Vagina (tissue), 2 donors: ENCODE data around the gene PTPRD. TPM values are rescaled to one million over a fixed set of nuclear protein-coding genes. Genes with fewer than 3 reads are reported as not detected.

Source experiments
- DNase-seq, 2 donors: peaks; one replicate each; pipeline ENCODE4 v3.0.0-alpha.2; 2017; ENCODE audit errors: extremely low spot score in 2 of 2
- H3K27ac ChIP-seq: fragments of 200-600 bp; sonication (generic); one replicate; pipeline ENCODE4 v1.5.1; 2019
- H3K27me3 ChIP-seq: fragments of 200-600 bp; sonication (generic); one replicate; pipeline ENCODE4 v1.5.1; 2019
- H3K36me3 ChIP-seq, 2 donors: fragments of 200-600 bp; sonication (generic); one replicate each; pipeline ENCODE4 v1.5.1; 2017 to 2019
- H3K4me1 ChIP-seq: fragments of 200-600 bp; sonication (generic); one replicate; pipeline ENCODE4 v1.5.1; 2019
- H3K4me3 ChIP-seq, 2 donors: fragments of 200-600 bp; sonication (generic); 1 replicate in 1 of 2; 2 replicates in 1 of 2; pipeline ENCODE4 v1.5.1; 2016 to 2019
- H3K9me3 ChIP-seq: fragments of 200-600 bp; sonication (generic); one replicate; pipeline ENCODE4 v1.5.1; 2019
- POLR2A ChIP-seq, 2 donors: fragments of 450-650 bp; IDR thresholded peaks; one replicate each; pipeline ENCODE4 v1.6.1; 2017; ENCODE audit warnings: antibody characterized with exemption in 2 of 2, mild to moderate bottlenecking in 2 of 2, moderate library complexity in 2 of 2
- POLR2AphosphoS5 ChIP-seq, 2 donors: sonication (generic); formaldehyde crosslinking; IDR thresholded peaks; one replicate each; pipeline ENCODE4 v1.9.0; 2017; ENCODE audit warnings: antibody characterized with exemption in 2 of 2, mild to moderate bottlenecking in 2 of 2, low read depth in 1 of 2; ENCODE audit not compliant: insufficient read depth in 1 of 2
- intact Hi-C: fragments of 100-400 bp; cut with DNase I; formaldehyde crosslinking; loops from one replicate; pipeline ENCODE4 v1.15.1; 2023
- total RNA-seq: library from RNA; depleted of rRNA; stranded (reverse); fragments of >200 nt; gene quantifications from one replicate; pipeline ENCODE4 v1.2.3, GENCODE V29; 2016
- TF ChIP-seq, protein P1 (sequence below), 3 experiments: fragments of 450-650 bp in 2 of 3; fragments of 200-600 bp in 1 of 3; sonication (generic) in 1 of 3; IDR thresholded peaks; one replicate each; pipeline ENCODE4 v1.5.1; 2017 to 2019; ENCODE audit warnings: antibody characterized with exemption in 3 of 3, mild to moderate bottlenecking in 2 of 3, moderate library complexity in 2 of 3

The PTPRD gene
- total RNA-seq, 1 donor from 2014 or later: 10.3 TPM

DNA sequence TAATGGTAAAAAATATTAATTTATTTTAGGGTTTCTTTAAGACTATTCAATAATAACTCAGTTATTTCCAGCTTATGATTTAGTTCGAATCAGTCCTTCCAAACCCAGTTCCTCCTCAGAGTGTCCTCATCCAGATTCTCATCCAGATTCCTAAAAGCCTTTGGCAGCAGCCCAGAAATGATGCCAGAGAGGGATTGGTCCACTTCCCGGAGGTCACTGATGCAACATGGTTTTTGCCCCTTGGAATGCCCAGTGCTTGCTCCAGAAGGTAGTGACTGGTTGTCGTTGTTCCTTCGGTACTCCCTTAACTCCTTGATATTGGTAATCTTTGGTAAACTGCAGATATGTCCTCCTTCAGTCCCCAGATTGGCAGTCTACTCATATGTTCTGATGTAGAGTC lies 2320.1 kb downstream of the PTPRD start:
- Histone ChIP-seq H3K27ac (no peak overlapping the region), H3K9me3 (no peaks in the 10 kb centered on the region), H3K27me3 (no peaks in the 10 kb centered on the region), H3K4me1 (no peaks in the 10 kb centered on the region), H3K36me3 (no peaks in the 10 kb centered on the region), H3K4me3 (no peak overlapping the region)
- TF ChIP-seq POLR2A (IDR thresholded peaks at IDR 0.05) (no peak), POLR2AphosphoS5 (IDR thresholded peaks at IDR 0.05; ENCODE audit: insufficient read depth in 1 of 2, low read depth in 1 of 2) (no peak)
- TF ChIP-seq, protein P1, sequence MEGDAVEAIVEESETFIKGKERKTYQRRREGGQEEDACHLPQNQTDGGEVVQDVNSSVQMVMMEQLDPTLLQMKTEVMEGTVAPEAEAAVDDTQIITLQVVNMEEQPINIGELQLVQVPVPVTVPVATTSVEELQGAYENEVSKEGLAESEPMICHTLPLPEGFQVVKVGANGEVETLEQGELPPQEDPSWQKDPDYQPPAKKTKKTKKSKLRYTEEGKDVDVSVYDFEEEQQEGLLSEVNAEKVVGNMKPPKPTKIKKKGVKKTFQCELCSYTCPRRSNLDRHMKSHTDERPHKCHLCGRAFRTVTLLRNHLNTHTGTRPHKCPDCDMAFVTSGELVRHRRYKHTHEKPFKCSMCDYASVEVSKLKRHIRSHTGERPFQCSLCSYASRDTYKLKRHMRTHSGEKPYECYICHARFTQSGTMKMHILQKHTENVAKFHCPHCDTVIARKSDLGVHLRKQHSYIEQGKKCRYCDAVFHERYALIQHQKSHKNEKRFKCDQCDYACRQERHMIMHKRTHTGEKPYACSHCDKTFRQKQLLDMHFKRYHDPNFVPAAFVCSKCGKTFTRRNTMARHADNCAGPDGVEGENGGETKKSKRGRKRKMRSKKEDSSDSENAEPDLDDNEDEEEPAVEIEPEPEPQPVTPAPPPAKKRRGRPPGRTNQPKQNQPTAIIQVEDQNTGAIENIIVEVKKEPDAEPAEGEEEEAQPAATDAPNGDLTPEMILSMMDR (IDR thresholded peaks at IDR 0.05): no peak
- DNase-seq: no peak
- intact Hi-C loops: no loop called here

DNA sequence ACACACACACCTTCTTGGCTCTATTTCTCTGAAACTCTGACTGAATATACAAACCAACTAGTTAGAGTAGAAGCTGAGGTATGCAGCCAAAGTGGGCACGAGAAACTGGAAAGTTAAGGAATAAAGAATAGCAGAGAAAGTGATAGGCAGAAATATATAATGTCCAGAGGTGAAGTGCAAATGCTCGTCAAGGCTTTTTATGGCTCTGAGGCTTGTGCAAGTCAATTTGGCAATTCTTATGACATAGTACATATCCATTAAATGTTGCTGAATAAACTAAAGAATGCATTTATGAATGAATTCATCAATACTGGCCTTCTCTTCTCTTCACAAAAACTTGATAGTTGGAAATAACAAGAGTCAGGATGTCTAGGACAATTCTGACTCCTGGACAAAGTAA lies 2323.1 kb downstream of the PTPRD start:
- intact Hi-C loops: no loop called here
- Histone ChIP-seq H3K27me3 (no peaks in the 10 kb centered on the region), H3K4me3 (no peak overlapping the region), H3K27ac (no peak overlapping the region), H3K9me3 (no peaks in the 10 kb centered on the region), H3K4me1 (no peaks in the 10 kb centered on the region), H3K36me3 (no peaks in the 10 kb centered on the region)
- no peak for DNase-seq
- TF ChIP-seq POLR2A (IDR thresholded peaks at IDR 0.05): no peak
- TF ChIP-seq, protein P1 (IDR thresholded peaks at IDR 0.05): no peak
- TF ChIP-seq POLR2AphosphoS5 (IDR thresholded peaks at IDR 0.05; ENCODE audit: insufficient read depth in 1 of 2, low read depth in 1 of 2): no peak

DNA sequence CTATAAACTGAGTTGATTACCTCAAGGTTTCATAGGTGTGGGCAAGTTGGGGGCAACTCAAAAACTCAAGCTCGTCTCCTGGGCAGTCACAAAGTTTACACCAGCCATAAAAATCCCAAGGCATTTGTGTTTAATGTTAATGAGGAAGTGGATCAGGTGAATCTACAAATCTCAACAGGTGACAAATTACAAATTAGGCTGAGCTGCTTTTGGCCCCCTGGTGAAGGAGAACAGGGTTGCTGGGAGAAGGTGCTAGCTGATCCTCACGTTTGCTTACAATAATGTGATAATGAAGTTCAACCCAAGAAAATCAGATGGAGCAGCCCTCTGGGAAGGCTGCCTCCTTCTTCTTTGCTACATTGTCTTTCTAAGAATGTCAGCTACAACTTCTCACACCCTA lies 2324.8 kb downstream of the PTPRD start:
- TF ChIP-seq, protein P1 (IDR thresholded peaks at IDR 0.05): no peak
- no peak for TF ChIP-seq POLR2AphosphoS5 (IDR thresholded peaks at IDR 0.05; ENCODE audit: insufficient read depth in 1 of 2, low read depth in 1 of 2)
- no peak for TF ChIP-seq POLR2A (IDR thresholded peaks at IDR 0.05)
- DNase-seq: no peak
- H3K9me3 ChIP-seq: no peaks in the 10 kb centered on the region
- no peaks in the 10 kb centered on the region for H3K36me3 ChIP-seq
- intact Hi-C loops: no loop called here
- H3K27ac ChIP-seq: no peak overlapping the region
- H3K4me3 ChIP-seq: no peak overlapping the region
- no peaks in the 10 kb centered on the region for H3K27me3 ChIP-seq
- no peaks in the 10 kb centered on the region for H3K4me1 ChIP-seq

DNA sequence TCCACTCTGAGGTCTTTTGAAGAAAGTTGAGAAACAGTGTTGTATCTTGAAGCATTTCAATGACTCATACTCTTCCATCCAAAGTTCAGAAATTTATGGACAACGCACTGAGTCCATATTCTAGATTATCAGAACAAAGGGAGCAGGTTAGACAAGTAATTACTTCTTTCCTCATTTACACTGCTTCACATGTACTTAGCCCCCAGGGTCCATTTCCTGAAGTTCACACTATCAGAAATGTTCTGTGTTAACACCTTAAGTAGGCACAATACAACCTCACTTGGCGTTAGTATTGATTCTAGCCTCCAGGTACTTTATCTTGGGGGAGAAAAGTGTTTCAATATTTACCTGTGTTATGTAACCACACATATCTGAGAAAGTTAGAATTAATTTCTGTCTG lies 2325.3 kb downstream of the PTPRD start:
- Histone ChIP-seq H3K9me3 (no peaks in the 10 kb centered on the region), H3K4me3 (no peak overlapping the region), H3K27me3 (no peaks in the 10 kb centered on the region), H3K27ac (no peak overlapping the region), H3K36me3 (no peaks in the 10 kb centered on the region), H3K4me1 (no peaks in the 10 kb centered on the region)
- TF ChIP-seq POLR2A (IDR thresholded peaks at IDR 0.05) (no peak), POLR2AphosphoS5 (IDR thresholded peaks at IDR 0.05; ENCODE audit: insufficient read depth in 1 of 2, low read depth in 1 of 2) (no peak)
- TF ChIP-seq, protein P1 (IDR thresholded peaks at IDR 0.05): no peak
- DNase-seq: no peak
- intact Hi-C loops: no loop called here

DNA sequence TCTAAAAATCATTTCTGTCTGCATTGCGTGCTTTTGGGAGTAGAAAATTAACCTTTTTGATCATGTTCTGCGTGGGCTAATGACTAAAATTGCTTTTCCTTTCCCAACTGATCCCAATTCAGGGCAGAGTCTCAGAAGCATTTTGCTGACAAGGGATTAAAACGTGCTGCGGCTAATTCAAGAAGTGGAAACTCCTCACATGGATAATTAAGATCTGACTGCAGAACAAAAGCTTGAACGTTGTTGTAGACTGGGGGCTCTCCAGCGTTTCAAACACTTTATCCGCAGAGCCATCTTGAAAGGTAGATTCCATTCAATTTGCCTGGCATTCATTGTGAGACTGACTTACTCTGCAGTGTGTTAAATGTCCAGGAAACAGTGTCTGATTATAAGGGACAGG lies 2327.9 kb downstream of the PTPRD start:
- no peaks in the 10 kb centered on the region for H3K4me1 ChIP-seq
- no peak for DNase-seq
- TF ChIP-seq POLR2AphosphoS5 (IDR thresholded peaks at IDR 0.05; ENCODE audit: insufficient read depth in 1 of 2, low read depth in 1 of 2): no peak
- no peak for TF ChIP-seq POLR2A (IDR thresholded peaks at IDR 0.05)
- TF ChIP-seq, protein P1 (IDR thresholded peaks at IDR 0.05): no peak
- intact Hi-C loops: no loop called here
- no peaks in the 10 kb centered on the region for H3K9me3 ChIP-seq
- no peaks in the 10 kb centered on the region for H3K27me3 ChIP-seq
- no peaks in the 10 kb centered on the region for H3K36me3 ChIP-seq
- no peak overlapping the region for H3K4me3 ChIP-seq
- H3K27ac ChIP-seq: no peak overlapping the region
